HG03135 (cell line): ENCODE data around the gene NRP1.

ENCODE experiments used
- ATAC-seq: cut with Tn5 transposase; IDR thresholded peaks from one replicate; pipeline ENCODE4 v1.9.1; 2021; ENCODE audit warnings: mild to moderate bottlenecking, moderate library complexity; ENCODE audit not compliant: unreplicated experiment

Gene NRP1

DNA sequence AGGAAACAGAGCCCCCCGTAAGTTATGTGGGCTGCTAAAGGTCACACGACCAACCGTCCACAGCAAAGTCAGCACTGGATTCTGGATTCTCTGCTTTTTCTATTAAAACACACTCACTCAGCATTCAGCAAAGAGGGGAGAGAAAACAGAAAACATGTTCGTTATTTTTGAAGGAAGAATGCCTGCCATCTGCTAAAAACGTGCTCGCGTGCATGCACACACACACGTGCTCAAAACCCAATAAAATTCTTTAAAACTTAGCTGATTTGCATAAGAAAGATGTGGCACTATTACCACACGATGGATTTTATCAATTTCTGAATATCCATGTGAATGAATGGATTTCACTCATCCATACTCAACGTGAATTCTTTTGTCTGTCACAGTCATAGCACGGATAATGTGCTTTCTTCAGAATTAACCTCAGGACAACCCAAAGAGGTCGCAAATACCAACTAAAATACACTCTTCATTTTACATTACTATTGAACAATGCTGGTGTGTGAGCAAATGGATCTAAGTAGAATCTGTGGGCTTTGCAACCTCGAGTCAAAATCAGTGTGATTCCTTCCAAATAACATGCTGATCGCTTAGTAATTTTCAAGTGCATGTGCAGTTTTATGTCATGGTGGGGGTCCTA is 40.8 kb downstream of the NRP1 start:
- ATAC-seq: no peak

DNA sequence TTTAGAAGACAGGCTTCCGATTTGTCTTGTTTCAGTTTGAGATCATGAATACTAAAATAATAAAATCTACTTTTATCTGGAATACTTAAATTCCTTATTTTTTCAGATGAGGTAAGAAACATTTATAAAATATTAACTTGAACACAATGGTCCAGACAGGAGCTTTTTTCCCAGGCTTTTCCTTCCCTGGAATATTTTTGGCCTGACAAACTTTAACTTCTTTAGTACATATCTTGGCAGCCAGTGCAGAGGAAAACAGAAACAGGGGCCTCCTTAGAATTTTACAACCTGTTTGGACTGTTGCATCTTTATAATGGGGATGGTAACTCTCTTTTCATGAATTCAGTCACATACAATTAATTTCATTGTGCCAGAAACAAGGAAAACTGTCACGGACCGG is 41.4 kb downstream of the NRP1 start:
- no peak for ATAC-seq

DNA sequence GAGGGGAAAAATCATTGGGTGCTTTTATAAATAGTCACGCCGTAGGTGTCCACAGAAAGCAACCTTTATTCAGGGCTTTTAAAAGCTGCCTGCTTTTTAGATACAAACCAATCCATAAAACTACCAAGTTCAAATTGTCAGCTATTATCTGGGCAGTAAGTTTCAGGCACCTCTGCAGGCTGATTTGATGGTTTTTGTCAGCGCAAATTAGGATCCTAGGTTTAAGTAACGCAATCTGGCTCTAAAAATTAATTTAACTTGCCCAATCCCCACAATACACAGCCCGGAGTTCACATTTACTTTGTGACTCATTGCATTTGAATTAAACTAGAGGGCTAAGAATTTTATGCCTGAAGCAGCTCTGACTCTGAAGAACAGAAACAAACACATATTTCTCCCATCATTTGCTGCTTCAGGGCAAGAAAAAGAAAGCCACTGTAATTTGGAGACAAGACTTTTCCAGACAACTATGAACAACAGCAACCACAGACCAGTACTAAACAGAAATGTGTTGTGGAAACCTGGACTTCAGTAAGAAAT is 43.3 kb downstream of the NRP1 start:
- ATAC-seq: no peak

DNA sequence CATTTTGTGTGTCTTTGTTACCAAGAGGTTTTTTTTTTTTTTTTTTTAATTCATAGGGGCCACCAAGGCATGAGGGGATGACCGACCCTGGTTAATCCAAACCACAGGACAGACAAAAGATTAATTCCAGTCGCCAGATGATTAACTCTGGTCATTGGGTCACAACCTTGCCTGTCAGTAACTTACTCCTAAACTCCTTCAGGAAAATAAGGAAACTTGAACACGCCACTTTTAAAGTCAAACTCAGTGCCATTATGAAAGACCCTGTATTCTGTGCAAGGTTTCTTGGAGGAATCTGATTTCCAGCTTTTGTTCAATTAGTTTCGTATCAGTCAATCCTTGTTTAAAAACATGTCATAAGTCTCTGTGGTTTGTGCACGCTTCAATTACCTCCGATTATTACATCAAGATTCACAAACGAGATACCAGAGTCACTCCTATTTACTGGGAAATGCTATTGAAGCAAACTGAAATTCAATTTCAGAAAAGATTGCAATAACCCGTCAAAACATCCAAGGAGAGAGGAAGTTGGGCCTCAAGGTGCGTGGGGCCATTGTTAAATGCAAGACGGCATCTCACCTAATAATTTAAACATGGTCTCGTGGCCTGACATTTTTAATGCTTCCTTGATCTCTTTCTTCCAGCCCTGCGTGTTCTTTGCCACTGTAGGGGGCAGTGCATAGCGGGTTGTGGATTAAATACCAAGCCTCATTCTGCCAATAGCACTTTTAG is 44.0 kb downstream of the NRP1 start:
- ATAC-seq: no peak

- ATAC-seq: no peak
Observed at GRCh38 chr10:33289776-33290175, 44.7 kb downstream of the NRP1 start.

DNA sequence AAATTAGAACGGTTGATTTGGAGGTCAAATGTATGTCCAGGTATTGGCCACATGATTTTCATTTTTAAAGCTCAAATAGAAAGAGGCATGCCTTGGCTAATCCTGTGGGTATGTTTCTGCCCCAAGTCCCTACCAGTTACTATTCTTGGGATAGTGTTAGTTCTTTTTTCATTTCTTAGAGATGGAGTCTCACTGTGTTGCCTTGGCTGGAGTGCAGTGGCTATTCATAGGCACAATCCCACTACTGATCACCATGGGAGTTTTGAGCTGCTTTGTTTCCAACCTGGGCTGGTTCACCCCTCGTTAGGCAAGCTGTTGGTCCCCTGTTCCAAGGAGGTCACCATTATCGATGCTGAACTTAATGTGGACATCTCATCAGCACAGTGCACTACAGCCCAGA is 46.3 kb downstream of the NRP1 start:
- no peak for ATAC-seq

DNA sequence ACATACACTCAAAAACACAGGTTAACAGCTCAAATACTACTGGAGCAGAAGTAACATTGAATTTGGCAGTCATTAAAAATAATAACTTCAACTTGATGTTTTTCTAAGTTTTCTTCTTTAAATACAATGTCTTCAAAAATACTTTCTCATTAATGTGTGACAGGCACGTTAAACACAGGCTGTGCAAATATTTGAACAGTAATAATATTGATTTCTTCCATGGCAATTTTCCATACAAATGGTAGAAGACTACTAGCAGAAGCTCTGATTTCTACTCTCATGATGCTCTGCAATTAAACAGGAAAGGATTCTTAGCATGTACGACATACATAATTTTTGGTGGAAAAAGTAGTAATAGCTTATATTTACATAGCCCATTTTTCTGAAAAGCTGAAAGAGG is 47.4 kb downstream of the NRP1 start:
- ATAC-seq: no peak

- no peak for ATAC-seq
Observed at GRCh38 chr10:33286157-33286934, 48.1 kb downstream of the NRP1 start.

- no peak for ATAC-seq
Observed at GRCh38 chr10:33284945-33285344, 49.5 kb downstream of the NRP1 start.

DNA sequence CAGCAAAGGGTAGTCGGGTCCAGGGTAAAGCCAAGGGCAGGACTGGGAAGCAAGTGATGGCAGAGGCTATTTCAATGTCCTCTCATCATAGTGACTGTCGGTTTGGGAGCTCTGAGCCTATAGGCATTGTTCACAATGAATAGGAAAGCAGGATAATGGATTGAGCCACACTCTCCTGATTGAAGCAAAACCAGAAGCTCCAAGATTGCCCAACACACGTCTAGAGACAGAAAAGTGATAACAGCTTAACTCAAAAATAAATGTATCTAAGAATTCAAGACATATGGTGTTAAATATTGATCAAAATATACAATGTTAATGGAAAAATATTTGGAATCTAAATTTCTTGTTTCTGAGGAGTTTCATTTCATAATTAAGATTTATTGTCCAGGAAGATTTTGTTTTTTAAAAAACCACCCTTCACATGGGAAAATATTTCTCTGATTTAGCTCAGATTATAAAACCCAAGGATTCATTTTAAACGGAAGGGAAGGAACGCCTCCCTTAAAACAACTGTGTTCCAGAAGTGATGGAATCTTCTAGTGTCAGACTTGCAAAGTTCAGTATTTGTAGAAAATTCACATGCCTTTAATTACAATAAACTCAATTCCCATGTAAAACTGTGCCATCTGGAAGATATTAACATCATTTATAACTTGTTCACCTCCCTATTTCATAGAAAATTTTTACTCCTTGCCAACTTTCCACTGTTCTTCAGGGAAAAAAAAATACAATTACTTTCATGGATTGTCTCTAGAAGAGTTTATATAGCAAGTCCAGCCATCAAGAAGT is 54.5 kb downstream of the NRP1 start:
- no peak for ATAC-seq

DNA sequence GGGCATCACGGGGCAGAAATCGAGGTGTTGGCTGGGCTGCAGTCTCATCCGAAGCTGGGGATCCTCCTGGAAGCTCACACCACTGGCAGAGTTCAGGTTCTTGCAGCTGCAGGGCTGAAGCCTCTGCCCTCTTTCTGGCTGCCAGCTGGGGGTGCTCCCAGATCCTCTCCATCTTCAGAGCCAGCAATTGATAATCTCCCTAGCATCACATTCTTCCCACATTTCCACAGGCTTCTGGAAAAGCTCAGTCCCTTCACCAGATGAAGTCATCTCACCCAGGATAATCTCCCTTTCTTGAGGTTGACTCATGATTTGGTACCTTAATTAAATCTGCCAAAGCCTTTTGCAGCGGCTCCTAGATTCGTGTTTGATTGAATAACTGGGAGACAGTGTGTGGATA is 55.2 kb downstream of the NRP1 start:
- ATAC-seq: no peak

DNA sequence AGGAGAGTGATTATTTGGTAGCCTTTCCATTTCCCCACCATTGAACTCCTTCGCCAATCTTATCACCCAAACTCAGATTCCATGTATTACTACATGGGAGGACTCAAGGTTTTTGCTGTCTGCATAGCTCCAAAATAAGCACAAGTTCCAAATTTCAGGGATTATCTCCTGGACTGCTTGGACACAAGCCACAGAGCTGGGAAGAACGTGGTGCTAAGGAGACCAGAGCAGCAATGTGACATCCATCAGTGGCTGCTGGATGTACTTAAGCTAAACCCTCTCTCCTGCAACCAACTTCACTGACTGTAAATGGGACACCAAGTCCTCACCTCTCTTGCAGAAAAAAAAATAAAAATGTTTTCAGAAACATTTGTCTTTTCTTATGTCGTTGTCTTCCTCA is 56.3 kb downstream of the NRP1 start:
- ATAC-seq: no peak

DNA sequence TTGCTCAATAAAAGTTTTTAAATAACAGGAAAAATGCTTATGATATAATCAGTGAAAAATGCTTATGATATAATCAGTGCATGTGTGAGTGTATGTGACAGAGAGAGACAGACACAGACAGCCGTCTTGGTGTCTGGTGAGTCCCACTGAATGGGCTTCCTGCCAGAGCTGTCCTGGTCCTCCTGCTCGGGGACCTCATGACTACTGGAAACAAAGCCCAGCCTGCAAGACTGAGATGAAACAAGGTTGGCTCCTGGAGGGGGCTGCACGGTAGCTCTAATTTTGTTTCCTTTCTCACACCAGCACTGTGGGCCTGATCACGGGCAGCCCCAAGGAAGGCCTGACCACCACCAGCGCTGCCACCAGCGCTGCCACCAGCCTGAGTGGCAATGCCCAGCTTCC is 57.3 kb downstream of the NRP1 start:
- no peak for ATAC-seq

DNA sequence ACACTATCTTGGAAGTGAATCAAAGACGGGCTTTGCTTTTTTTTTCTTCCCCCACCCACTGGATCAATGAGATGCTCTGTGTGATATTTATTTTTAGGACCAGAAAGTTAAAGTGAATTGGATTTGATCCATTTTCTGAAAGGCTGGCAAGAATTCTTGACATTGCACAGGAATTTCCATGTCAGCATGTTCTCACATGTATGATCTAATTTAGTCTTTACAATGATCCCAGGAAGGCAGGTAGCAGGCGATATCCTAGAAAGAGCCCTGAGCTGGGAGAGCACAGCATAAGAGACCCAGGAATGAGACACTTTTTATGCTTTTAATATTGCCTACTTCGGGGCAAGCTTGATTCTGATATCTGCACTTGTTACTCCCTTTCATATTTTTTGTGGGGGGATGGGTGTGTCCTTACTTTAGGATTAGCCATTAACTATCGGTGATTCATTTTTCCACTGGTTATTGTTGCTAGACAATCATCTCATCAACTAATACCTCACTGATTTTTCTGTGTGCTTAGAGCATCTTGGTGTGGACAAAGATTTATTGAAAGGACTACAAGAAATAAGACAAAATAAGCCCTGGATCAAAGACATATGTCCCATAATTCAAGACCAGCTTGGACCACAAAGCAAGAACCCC is 58.1 kb downstream of the NRP1 start:
- ATAC-seq: no peak

DNA sequence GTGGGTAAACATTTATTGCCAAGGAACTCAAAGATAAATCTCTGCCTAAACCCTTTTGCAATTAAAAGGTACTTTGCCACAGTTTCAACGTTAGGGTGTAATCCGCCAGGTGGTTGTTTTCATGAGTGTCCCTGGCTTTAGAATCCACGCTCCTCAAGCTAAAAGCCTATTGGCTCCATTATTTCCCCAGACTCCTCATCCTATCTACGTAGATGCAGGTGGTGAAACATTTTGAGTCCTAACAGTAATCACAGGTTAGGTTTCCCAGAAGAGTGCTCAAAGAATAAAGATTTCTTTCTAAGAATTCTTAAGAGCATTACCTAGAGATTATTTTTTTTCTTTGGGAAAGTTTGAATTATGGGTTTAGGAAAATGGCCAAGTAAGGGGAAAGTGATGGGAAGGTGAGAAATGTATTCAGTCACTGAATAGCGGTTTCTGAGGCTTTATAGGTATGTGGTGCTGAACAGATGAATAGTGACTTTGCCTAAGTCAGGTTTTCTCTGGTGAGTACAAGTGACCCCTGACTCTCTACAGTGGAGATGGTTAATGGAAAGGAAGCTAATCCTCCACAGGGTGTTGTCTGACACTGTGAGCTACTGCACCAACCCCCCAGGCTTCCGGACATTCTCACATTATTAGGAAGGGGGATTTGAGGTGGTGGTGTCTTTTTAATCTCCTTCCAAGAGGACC is 60.2 kb downstream of the NRP1 start:
- no peak for ATAC-seq

- no peak for ATAC-seq
Observed at GRCh38 chr10:33273295-33274002, 61.0 kb downstream of the NRP1 start.

DNA sequence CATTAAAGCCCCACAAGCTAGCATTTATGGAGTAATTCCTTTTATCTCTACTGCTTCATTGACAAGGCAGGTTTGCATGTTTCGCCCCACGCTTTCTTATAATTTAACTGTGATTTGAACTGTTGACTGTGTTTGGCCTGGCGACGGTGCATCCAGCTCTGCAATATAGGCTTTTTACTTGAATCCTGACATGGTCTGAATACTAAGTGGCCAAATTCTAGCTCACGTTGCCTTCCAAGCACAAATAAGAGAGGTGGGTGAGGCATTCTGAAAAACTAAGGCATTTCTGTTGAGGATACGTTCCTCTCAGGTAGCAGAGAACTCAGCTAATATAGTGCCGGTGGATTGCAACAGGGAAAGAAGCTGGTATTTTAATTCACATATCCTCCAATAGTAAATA is 61.8 kb downstream of the NRP1 start:
- ATAC-seq: no peak

DNA sequence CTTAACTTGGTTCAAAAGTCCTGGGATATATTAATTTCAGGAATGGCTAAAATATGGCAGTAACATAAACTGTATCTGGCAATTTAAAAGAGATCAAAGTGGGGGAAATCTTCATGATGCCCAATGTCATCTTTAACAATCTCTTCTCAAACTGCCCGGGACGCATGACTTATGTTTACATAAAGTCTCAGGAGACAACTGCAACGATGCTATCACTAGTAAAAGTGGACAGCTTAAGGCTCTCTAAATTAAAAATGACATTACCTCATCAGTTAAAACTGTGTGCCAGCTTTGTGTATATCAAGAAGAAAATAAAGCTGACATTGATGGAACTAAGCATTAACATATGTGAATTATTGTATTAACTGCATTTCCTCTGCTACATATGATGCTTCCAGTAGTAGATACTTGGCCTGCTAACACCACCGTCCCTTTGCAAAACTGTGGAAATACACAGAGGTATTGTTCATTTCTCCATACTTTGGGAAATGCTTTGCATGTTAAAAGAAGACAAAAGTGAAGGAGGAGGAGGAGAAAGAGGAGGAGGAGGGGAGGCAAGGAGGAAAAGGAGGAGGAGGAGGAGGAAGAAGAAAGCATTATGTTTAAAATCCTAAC is 62.4 kb downstream of the NRP1 start:
- no peak for ATAC-seq

DNA sequence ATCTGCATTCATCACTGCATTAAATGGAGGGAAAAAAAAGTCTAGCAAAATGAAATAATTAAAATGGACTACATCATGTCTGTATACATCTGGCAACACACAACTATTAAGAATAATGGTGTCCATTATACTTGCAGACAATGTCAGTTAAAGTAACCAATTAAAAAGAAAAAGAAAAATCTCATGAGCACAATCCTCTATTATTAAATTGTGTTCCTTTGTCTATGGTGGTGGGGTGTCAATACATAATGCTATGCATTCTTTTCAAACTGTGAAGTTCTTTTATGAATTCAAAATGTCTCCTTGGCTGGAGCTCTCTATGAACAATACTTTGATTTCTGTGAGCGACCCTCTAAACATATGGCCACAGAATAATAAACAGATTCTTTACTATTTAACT is 63.5 kb downstream of the NRP1 start:
- no peak for ATAC-seq
